Measurements from ENCODE around the gene SELENOW.

GRCh38 chr19:47780215-47780551 lies 1.7 kb downstream of the SELENOW start:
- no peak for TF ChIP-seq EP300 (IDR thresholded peaks at IDR 0.05; ENCODE audit: low read depth)
- TF ChIP-seq CTCF (IDR thresholded peaks at IDR 0.05) = no peak

Data from transverse colon (tissue), 3 donors.